IMR-90 (cell line): ENCODE results near the gene CABYR. TPM values are rescaled to one million over a fixed set of nuclear protein-coding genes. Genes with fewer than 3 reads are reported as not detected.

Experiments used
- ATAC-seq: fragments of 200-7000 bp; cut with Tn5 transposase; 2 replicates; pipeline ENCODE4 v1.9.1; 2020; ENCODE audit warnings: low read depth, mild to moderate bottlenecking, moderate library complexity
- BruUV-seq: library from RNA; stranded (reverse); fragments of 400-500 nt; replicated peaks from 2 replicates; lab custom pipeline; 2021; lab: Mats Ljungman, UMichigan
- CTCF ChIA-PET: fragments of 300-600 bp; formaldehyde crosslinking; extraction: SDS; loops from one replicate; lab custom pipeline; 2021; ENCODE audit warnings: antibody characterized with exemption; lab: Yijun Ruan, JAX
- POLR2A ChIA-PET: fragments of 300-600 bp; sonication (Branson Sonifier 250); formaldehyde crosslinking; loops from one replicate; lab custom pipeline; 2022; ENCODE audit warnings: antibody characterized with exemption; ENCODE audit not compliant: unreplicated experiment; lab: Charles Lee
- DNase-seq: peaks from one replicate; pipeline ENCODE4 v3.0.0; 2013
- H2AFZ ChIP-seq: replicated peaks from 2 replicates; pipeline ENCODE3; 2013; ENCODE audit warnings: low read length, mild to moderate bottlenecking; ENCODE audit not compliant: poor library complexity
- H2AK5ac ChIP-seq: 2 replicates; pipeline ENCODE4 v1.6.1; 2013; ENCODE audit warnings: low read depth, low read length, inconsistent platforms
- H2AK9ac ChIP-seq: replicated peaks from 2 replicates; pipeline ENCODE3; 2013; ENCODE audit warnings: mild to moderate bottlenecking, low read depth, low read length, moderate library complexity; ENCODE audit not compliant: poor library complexity
- H2BK120ac ChIP-seq: 2 replicates; pipeline ENCODE4 v1.6.1; 2013; ENCODE audit warnings: low read depth, low read length, inconsistent platforms
- H2BK15ac ChIP-seq: 3 replicates; pipeline ENCODE4 v1.6.1; 2013; ENCODE audit warnings: low read depth, low read length, inconsistent platforms
- H2BK20ac ChIP-seq: 2 replicates; pipeline ENCODE4 v1.6.1; 2013; ENCODE audit warnings: low read depth, mild to moderate bottlenecking, inconsistent platforms, low read length, moderate library complexity
- H2BK5ac ChIP-seq: 2 replicates; pipeline ENCODE4 v1.6.1; 2013; ENCODE audit warnings: mild to moderate bottlenecking, low read depth, low read length, inconsistent platforms; ENCODE audit not compliant: poor library complexity, severe bottlenecking
- H3K14ac ChIP-seq: replicated peaks from 2 replicates; pipeline ENCODE4 v1.6.1; 2013; ENCODE audit warnings: low read depth, low read length, inconsistent platforms
- H3K18ac ChIP-seq: 2 replicates; pipeline ENCODE4 v1.6.1; 2013; ENCODE audit warnings: low read depth, low read length, control low read depth
- H3K23ac ChIP-seq: 2 replicates; pipeline ENCODE4 v1.6.1; 2013; ENCODE audit warnings: low read depth, low read length, inconsistent platforms
- H3K27ac ChIP-seq: 2 replicates; pipeline ENCODE4 v1.5.1; 2013; ENCODE audit warnings: mild to moderate bottlenecking, control low read depth, low read length; ENCODE audit not compliant: insufficient read depth
- H3K27me3 ChIP-seq: 2 replicates; pipeline ENCODE4 v1.6.1; 2013; ENCODE audit warnings: low read length; ENCODE audit not compliant: control insufficient read depth, insufficient read depth
- H3K36me3 ChIP-seq: 2 replicates; pipeline ENCODE4 v1.6.1; 2013; ENCODE audit warnings: low read length, mixed read lengths; ENCODE audit not compliant: control insufficient read depth, insufficient read depth
- H3K4ac ChIP-seq: 2 replicates; pipeline ENCODE4 v1.6.1; 2013; ENCODE audit warnings: low read depth, low read length, inconsistent platforms
- H3K4me1 ChIP-seq: 2 replicates; pipeline ENCODE4 v1.6.1; 2013; ENCODE audit warnings: low read length, mixed read lengths; ENCODE audit not compliant: control insufficient read depth, insufficient read depth
- H3K4me2 ChIP-seq: 2 replicates; pipeline ENCODE4 v1.6.1; 2013; ENCODE audit warnings: low read depth, mild to moderate bottlenecking, control low read depth, low read length, moderate library complexity
- H3K4me3 ChIP-seq: 2 replicates; pipeline ENCODE4 v1.5.1; 2013; ENCODE audit warnings: low read depth, mild to moderate bottlenecking, control low read depth, low read length, moderate library complexity; ENCODE audit not compliant: insufficient read depth
- H3K56ac ChIP-seq: 2 replicates; pipeline ENCODE4 v1.6.1; 2013; ENCODE audit warnings: low read length, inconsistent platforms; ENCODE audit not compliant: insufficient read depth; ENCODE audit errors: extremely low read depth
- H3K79me1 ChIP-seq, 2 experiments: 2 replicates each; pipeline ENCODE4 v1.6.1; 2013; ENCODE audit warnings: low read length in 2 of 2, inconsistent platforms in 1 of 2, low read depth in 1 of 2
- H3K9ac ChIP-seq: 2 replicates; pipeline ENCODE4 v1.6.1; 2013; ENCODE audit warnings: low read depth, low read length, control low read depth
- H3K9me1 ChIP-seq: 2 replicates; pipeline ENCODE4 v1.6.1; 2013; ENCODE audit warnings: low read length, inconsistent platforms; ENCODE audit not compliant: insufficient read depth
- H3K9me3 ChIP-seq: 2 replicates; pipeline ENCODE4 v1.6.1; 2013; ENCODE audit warnings: low read length; ENCODE audit not compliant: control insufficient read depth, insufficient read depth
- H4K20me1 ChIP-seq: 2 replicates; pipeline ENCODE4 v1.6.1; 2013; ENCODE audit warnings: low read length, inconsistent platforms; ENCODE audit not compliant: insufficient read depth
- H4K5ac ChIP-seq: 2 replicates; pipeline ENCODE4 v1.6.1; 2013; ENCODE audit warnings: mild to moderate bottlenecking, low read depth, low read length, control low read depth
- H4K8ac ChIP-seq, 2 experiments: 2 replicates each; pipeline ENCODE4 v1.6.1; 2013; ENCODE audit warnings: low read depth in 2 of 2, low read length in 2 of 2, control low read depth in 1 of 2, inconsistent platforms in 1 of 2
- H4K91ac ChIP-seq: 2 replicates; pipeline ENCODE4 v1.6.1; 2013; ENCODE audit warnings: low read depth, low read length, inconsistent platforms; ENCODE audit not compliant: insufficient read depth
- MAFK ChIP-seq: IDR thresholded peaks from 2 replicates; pipeline ENCODE4 v1.6.1; 2012; ENCODE audit warnings: low read depth, low read length, improper control_type of control experiment
- MXI1 ChIP-seq: IDR thresholded peaks from 2 replicates; pipeline ENCODE4 v1.6.1; 2012; ENCODE audit warnings: low read depth, mild to moderate bottlenecking, low read length, moderate library complexity, borderline replicate concordance
- NFE2L2 ChIP-seq: fragments of 150-350 bp; IDR thresholded peaks from 2 replicates; pipeline ENCODE4 v1.6.1; 2016; ENCODE audit warnings: low read depth, mild to moderate bottlenecking, low read length
- WGBS, 2 experiments: methylation state at CpG; one replicate each; pipeline versions ENCODE4 v1.1.5 to v1.1.7; 2013; ENCODE audit warnings: missing lambda C conversion rate in 2 of 2; ENCODE audit not compliant: insufficient read length in 1 of 2; ENCODE audit errors: extremely low coverage in 2 of 2; 5-methylcytosine and 5-hydroxymethylcytosine counted together
- dilution Hi-C: fragments of 300-500 bp; cut with HindIII; formaldehyde crosslinking; loops from one replicate; pipeline ENCODE4 v1.14.3; 2018; ENCODE audit warnings: low sequenced_read_pairs; ENCODE audit not compliant: unreplicated experiment
- in situ Hi-C: fragments of 300-500 bp; cut with MboI; formaldehyde crosslinking; loops from 3 replicates; pipeline ENCODE4 v1.14.3; 2019; ENCODE audit warnings: low sequenced_read_pairs, inconsistent platforms, mixed read lengths
- intact Hi-C: fragments of 100-400 bp; cut with micrococcal nuclease; formaldehyde crosslinking; loops from 2 replicates; pipeline ENCODE4 v1.10.0; 2022
- polyA plus RNA-seq, 3 experiments: library from polyadenylated mRNA; depleted of rRNA; stranded (reverse); fragments of >200 nt; gene quantifications; 2 replicates each; pipeline ENCODE4 v1.2.3, GENCODE V29; 2012; ENCODE audit warnings: low replicate concordance in 1 of 3
- total RNA-seq: library from RNA; depleted of rRNA; stranded (reverse); fragments of >200 nt; gene quantifications from 2 replicates; pipeline ENCODE4 v1.2.3, GENCODE V29; 2012

Gene CABYR
- total and polyA plus RNA-seq, 2 of the 4 experiments (the other 2 are of a cell fraction): 4.1 to 6.2 TPM

GRCh38 chr18:24173997-24174396 lies 35.1 kb downstream of the CABYR start:
- Histone ChIP-seq H2AK9ac (no peak overlapping the region), H4K91ac (no peak overlapping the region), H3K9me1 (no peaks in the 10 kb centered on the region), H3K9ac (no peak overlapping the region), H3K4me2 (no peak overlapping the region), H2AFZ (no peak overlapping the region), H3K27ac (no peak overlapping the region), H3K9me3 (no peaks in the 10 kb centered on the region), H2BK20ac (no peak overlapping the region), H4K5ac (no peak overlapping the region), H3K79me1 (no peaks in the 10 kb centered on the region), H3K23ac (no peak overlapping the region), H3K4me3 (no peak overlapping the region), H2BK15ac (no peak overlapping the region), H3K36me3 (peaks cover 6% of the 10 kb centered on the region), H2BK120ac (no peak overlapping the region), H3K18ac (no peak overlapping the region), H2AK5ac (no peak overlapping the region), H2BK5ac (no peak overlapping the region), H4K8ac (no peak overlapping the region), H3K56ac (no peak overlapping the region), H4K20me1 (no peaks in the 10 kb centered on the region; the same call in 1 of the 2 replicates), H3K27me3 (no peaks in the 10 kb centered on the region), H3K4ac (no peak overlapping the region), H3K4me1 (no peaks in the 10 kb centered on the region), H3K14ac (peak overlapping the region; percentile 9; the same call in 1 of the 2 replicates)
- dilution Hi-C loops: no loop called here
- TF ChIP-seq NFE2L2: peak; percentile 84
- TF ChIP-seq MXI1: no peak
- TF ChIP-seq MAFK: peak; percentile 65
- in situ Hi-C loops: no loop called here
- ChIA-PET POLR2A (no interaction called here), CTCF (no interaction called here)
- WGBS, 2 experiments: no CpG with 5 or more reads among the region's 3 CpGs
- no peak for ATAC-seq
- intact Hi-C loops: no loop called here
- no peak for DNase-seq
- BruUV-seq: no TSS peak
